22Rv1 (cell line): ENCODE results near the gene FAM219A.
A peak's percentile ranks its signal among the peaks of the same experiment; 100 is the strongest.
"Not testable (repeated sequence)": the region's sequence is repeated elsewhere in the genome, so short reads cannot be mapped to it uniquely, and the experiment has no call there.

Experiments
- H3K27ac ChIP-seq: fragments of 450-650 bp; 2 replicates; pipeline ENCODE4 v1.5.1; 2017
- CTCF ChIP-seq: fragments of 450-650 bp; IDR thresholded peaks from 2 replicates; pipeline ENCODE4 v1.5.1; 2017; ENCODE audit warnings: mild to moderate bottlenecking
- ZFX ChIP-seq: fragments of 450-650 bp; IDR thresholded peaks from 2 replicates; pipeline ENCODE4 v1.6.1; 2017; ENCODE audit warnings: antibody characterized with exemption, borderline replicate concordance

The FAM219A gene

GRCh38 chr9:34443533-34443932 lies 14.8 kb downstream of the FAM219A start:
- no peak overlapping the region for H3K27ac ChIP-seq
- no peak for TF ChIP-seq CTCF
- no peak for TF ChIP-seq ZFX

GRCh38 chr9:34442770-34443169 lies 15.6 kb downstream of the FAM219A start:
- no peak overlapping the region for H3K27ac ChIP-seq
- TF ChIP-seq ZFX (no peak), CTCF (no peak)

- TF ChIP-seq CTCF (no peak), ZFX (no peak)
These were observed 18.4 kb downstream of the FAM219A start for GRCh38 chr9:34440017-34440416.

GRCh38 chr9:34438465-34438864 lies 19.9 kb downstream of the FAM219A start:
- not testable (repeated sequence) for H3K27ac ChIP-seq

More at GRCh38 chr9:34440017-34440416, 18.4 kb downstream of the FAM219A start:
- H3K27ac ChIP-seq, result no peak overlapping the region

- H3K27ac ChIP-seq, result not testable (repeated sequence)
These were observed 20.5 kb downstream of the FAM219A start for GRCh38 chr9:34437926-34438307.

- TF ChIP-seq ZFX (no peak), CTCF (peak; percentile 91)
- no peak overlapping the region for H3K27ac ChIP-seq
These were observed 21.1 kb downstream of the FAM219A start for GRCh38 chr9:34437006-34437925.

GRCh38 chr9:34431667-34432066 lies 26.7 kb downstream of the FAM219A start:
- no peak overlapping the region for H3K27ac ChIP-seq

More at GRCh38 chr9:34431667-34432066, 26.7 kb downstream of the FAM219A start:
- no peak for TF ChIP-seq CTCF
- TF ChIP-seq ZFX, result no peak
